ENCODE measurements around the gene DNMT3A.

DNA sequence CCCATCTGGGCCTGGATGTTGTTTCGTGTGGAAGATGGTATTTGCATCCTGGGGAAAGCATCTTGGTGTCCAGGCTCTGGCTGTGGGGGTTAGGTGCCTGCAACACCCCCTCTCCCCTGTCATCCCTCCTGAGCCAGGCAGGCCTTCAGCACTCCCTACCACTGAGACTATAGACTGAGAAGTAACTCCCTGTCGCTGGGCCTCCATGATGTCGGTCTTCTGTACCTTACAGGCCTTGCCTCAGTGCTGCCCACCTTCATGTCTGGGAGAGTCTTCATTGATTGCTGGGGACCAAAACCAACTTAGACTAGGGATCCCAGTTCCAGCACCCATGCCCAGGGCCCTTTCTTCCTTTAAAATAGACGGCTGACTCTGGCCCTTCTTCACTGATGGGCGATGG lies 33.1 kb upstream of the DNMT3A start:
- TF ChIP-seq CTCF (IDR thresholded peaks at IDR 0.05) (no peak), POLR2A (IDR thresholded peaks at IDR 0.05) (no peak), POLR2AphosphoS5 (IDR thresholded peaks at IDR 0.05) (no peak)

All from stomach (tissue), 4 donors.